Mesodermal cell (in vitro differentiated cells): ENCODE measurements around the gene SHROOM4.

ENCODE experiments used
- H3K27ac ChIP-seq: 2 replicates; pipeline ENCODE4 v1.7.0; 2013; ENCODE audit warnings: mild to moderate bottlenecking, low read depth, low read length, moderate library complexity; ENCODE audit not compliant: severe bottlenecking
- H3K36me3 ChIP-seq: 2 replicates; pipeline ENCODE4 v1.7.1; 2013; ENCODE audit warnings: mild to moderate bottlenecking, low read length, moderate library complexity; ENCODE audit not compliant: control insufficient read depth, insufficient read depth
- H3K4me1 ChIP-seq: one replicate; pipeline ENCODE4 v1.7.1; 2013; ENCODE audit warnings: mild to moderate bottlenecking, low read length; ENCODE audit not compliant: insufficient read depth, control insufficient read depth, poor library complexity, severe bottlenecking
- H3K4me3 ChIP-seq: 2 replicates; pipeline ENCODE4 v1.7.0; 2013; ENCODE audit warnings: low read length, control low read depth, mild to moderate bottlenecking; ENCODE audit not compliant: insufficient read depth, poor library complexity, severe bottlenecking; ENCODE audit errors: extremely low read depth
- H3K9me3 ChIP-seq: 2 replicates; pipeline ENCODE4 v1.7.1; 2013; ENCODE audit warnings: mild to moderate bottlenecking, low read length, moderate library complexity; ENCODE audit not compliant: control insufficient read depth
- WGBS, 2 experiments: methylation state at CpG; one replicate each; pipeline ENCODE4 v1.1.5; 2013; ENCODE audit warnings: missing lambda C conversion rate in 2 of 2; ENCODE audit not compliant: insufficient coverage in 2 of 2; 5-methylcytosine and 5-hydroxymethylcytosine counted together

Gene SHROOM4

DNA sequence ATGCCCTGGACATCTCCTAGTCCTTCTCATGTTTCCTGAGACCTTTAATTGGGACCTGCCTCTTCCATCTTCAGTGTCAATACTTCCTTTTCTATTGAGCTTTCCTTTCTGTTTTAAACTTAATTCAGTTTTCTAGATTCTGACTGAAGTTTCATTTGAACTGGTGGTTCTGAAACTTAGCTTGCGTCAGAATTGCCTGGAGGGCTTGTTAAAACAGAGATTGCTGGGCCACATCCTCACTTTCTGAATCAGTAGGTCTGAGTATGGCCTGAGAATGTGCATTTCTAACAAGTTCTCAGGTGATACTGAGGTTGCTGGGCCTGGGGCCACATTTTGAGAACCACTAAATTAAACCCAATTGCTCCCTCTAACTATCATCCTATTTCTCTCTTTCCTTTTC is 191.2 kb downstream of the SHROOM4 start:
- no peak overlapping the region for H3K27ac ChIP-seq
- no peaks in the 10 kb centered on the region for H3K36me3 ChIP-seq
- no peak overlapping the region for H3K4me3 ChIP-seq
- H3K4me1 ChIP-seq: peaks cover 6% of the 10 kb centered on the region
- 100% methylated on average over 1 of the region's 1 CpG; no CpG with 5 or more reads in 1 of the 2 experiments for WGBS, 2 experiments
- H3K9me3 ChIP-seq: no peaks in the 10 kb centered on the region

DNA sequence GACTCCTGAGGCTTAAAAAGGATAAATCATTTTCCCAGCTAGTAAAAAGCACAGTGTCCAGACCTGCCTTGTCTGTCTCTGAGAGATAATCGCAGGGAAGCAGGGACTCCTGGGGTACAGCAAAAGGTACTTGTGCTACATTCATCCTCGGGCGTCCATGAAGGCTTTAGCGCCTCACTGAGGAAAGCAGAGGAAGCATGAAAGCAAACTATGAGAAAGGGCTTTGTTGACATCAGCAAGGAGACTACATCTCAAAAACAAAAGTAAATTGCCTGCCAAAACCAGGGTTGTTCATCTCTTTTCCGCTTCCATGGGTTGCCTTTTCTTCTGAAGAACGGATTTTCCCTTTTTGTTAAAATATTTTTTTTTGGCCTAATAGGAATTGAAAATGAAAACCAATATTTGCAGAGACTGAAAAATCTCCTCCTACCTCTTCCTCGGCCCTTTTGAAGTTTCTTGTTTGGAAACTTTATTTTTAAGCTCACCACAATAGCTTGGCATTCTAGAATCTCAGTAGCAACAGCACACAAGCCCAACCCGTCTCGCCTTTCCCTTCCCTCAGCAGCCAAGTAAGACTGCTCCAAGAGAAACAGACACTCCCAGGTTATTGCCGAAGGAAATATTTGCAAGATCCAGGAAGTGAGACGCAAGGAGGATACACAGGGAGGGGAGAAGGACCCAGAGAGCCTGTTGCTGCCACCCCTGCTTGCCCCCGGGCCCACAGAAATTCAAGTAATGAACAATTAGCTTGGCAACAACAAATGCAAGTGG is 195.0 kb downstream of the SHROOM4 start:
- H3K36me3 ChIP-seq: no peaks in the 10 kb centered on the region
- no peak overlapping the region for H3K27ac ChIP-seq
- peaks cover 2% of the 10 kb centered on the region for H3K4me1 ChIP-seq
- no peak overlapping the region for H3K4me3 ChIP-seq
- whole genome bisulfite sequencing, 2 experiments: 81 to 100% methylated on average over 2 to 4 of the region's 12 CpGs
- H3K9me3 ChIP-seq: no peaks in the 10 kb centered on the region

DNA sequence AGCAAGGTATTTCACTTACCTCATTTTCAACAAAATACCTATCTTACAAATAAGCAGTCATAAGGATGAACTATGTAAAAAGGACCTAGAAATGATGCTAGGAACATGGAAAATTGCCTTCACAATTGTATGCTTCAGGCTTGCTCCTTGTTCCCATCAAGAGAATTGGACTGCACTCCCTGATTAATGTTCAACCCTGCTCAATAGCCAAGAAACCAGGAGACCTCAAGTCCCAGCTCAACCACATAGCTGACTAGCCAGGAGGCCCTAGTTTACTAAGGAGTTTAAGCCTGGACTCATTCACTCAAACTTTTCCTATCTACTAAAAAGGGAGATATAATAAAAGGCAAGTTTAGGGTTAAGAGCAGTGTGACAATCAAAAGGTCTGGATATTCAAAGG is 196.8 kb downstream of the SHROOM4 start:
- H3K9me3 ChIP-seq: no peaks in the 10 kb centered on the region
- H3K27ac ChIP-seq: no peak overlapping the region
- H3K4me3 ChIP-seq: no peak overlapping the region
- H3K4me1 ChIP-seq: peaks cover 2% of the 10 kb centered on the region
- H3K36me3 ChIP-seq: no peaks in the 10 kb centered on the region

DNA sequence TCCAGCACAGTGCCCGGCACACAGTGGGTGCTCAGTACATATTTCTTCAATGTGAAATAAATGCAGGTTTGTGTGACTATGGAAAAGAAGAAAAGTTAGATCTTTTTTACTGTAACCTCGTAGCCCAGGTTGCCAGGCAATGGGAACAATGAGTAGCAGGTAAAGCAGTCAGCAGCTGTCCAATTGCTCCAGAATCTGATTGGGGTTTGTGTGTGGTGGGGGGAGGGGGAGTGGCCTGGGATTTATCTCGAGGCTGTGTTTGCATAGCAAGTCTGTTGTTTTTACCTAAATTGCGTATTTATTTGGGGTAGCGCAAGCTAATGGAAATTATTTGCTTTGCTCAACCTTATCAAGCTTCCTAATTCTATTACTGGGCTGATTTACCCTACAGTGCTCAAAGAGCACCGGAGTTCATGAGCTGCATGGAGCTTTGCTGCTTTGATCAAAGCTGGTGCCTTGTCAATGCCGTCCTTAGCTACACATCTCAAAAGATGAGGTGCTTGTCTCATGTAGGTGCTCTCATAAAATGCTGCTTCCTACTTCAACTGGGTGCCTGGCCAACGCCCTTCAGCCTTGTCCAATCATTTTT is 198.3 kb downstream of the SHROOM4 start:
- Histone ChIP-seq H3K4me3 (no peak overlapping the region), H3K9me3 (no peaks in the 10 kb centered on the region), H3K27ac (no peak overlapping the region), H3K36me3 (no peaks in the 10 kb centered on the region), H3K4me1 (peaks cover 2% of the 10 kb centered on the region)
- 75% methylated on average over 2 of the region's 8 CpGs; no CpG with 5 or more reads in 1 of the 2 experiments for WGBS, 2 experiments

DNA sequence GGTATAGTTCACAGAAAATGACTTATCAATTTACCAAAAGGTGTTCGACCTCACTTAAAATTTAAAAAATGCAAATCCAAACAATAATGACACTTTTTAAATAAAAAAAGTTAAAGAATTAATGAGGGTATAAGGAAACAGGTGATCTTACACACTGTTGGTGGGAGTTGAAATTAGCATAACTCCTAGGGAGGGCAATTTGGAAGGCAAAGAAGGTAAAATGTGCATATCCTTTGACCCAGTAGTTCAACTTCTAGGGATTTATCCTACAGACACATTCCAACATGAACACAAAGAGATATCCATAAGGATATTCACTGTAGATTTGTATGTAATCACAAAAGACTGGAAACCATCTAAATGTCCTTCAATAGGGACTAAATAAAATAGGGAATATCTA is 199.5 kb downstream of the SHROOM4 start:
- no CpG with 5 or more reads among the region's 1 CpG for WGBS, 2 experiments
- Histone ChIP-seq H3K4me3 (no peak overlapping the region), H3K36me3 (no peaks in the 10 kb centered on the region), H3K9me3 (no peaks in the 10 kb centered on the region), H3K27ac (no peak overlapping the region), H3K4me1 (peaks cover 2% of the 10 kb centered on the region)

DNA sequence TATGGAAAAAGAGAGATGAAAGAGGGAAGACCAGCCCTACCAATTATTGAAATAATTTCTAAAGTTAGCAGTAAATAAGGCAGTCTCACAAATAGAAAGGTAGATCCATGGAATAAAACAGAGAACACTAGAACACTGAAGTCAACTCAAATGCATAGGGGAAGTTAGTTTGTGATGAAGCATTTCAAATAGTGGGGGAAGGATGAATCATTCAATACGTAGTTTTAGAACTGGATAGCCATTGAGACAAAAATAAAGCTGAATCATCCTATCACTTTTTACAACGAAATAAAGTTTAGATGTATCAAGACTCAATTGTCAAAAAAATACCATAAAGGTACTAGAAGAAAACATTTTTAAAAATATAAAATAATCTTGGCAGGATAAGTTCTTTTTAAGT is 200.1 kb downstream of the SHROOM4 start:
- WGBS, 2 experiments: no CpG with 5 or more reads among the region's 2 CpGs
- no peak overlapping the region for H3K4me3 ChIP-seq
- H3K36me3 ChIP-seq: no peaks in the 10 kb centered on the region
- no peaks in the 10 kb centered on the region for H3K9me3 ChIP-seq
- no peaks in the 10 kb centered on the region for H3K4me1 ChIP-seq
- H3K27ac ChIP-seq: no peak overlapping the region

DNA sequence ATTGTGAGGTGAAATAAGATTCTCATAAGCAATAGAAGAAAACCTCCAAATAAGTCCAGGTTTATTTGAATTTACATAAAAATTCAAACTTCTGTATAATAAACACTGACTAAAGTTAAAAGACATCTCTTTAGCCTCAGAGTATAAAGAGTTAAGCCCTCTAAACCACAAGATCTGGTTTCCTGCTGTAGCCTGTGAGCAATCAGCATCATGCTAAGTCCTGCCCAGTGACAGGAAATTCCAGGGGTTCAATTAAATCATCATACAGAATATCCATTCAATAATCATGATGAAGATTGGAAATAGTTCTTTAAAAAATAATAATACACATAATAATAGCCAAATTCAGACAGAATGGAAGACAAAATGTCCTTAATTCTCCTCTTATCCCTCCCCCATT is 204.2 kb downstream of the SHROOM4 start:
- no peaks in the 10 kb centered on the region for H3K36me3 ChIP-seq
- H3K9me3 ChIP-seq: no peaks in the 10 kb centered on the region
- no peak overlapping the region for H3K4me3 ChIP-seq
- no peaks in the 10 kb centered on the region for H3K4me1 ChIP-seq
- H3K27ac ChIP-seq: no peak overlapping the region

DNA sequence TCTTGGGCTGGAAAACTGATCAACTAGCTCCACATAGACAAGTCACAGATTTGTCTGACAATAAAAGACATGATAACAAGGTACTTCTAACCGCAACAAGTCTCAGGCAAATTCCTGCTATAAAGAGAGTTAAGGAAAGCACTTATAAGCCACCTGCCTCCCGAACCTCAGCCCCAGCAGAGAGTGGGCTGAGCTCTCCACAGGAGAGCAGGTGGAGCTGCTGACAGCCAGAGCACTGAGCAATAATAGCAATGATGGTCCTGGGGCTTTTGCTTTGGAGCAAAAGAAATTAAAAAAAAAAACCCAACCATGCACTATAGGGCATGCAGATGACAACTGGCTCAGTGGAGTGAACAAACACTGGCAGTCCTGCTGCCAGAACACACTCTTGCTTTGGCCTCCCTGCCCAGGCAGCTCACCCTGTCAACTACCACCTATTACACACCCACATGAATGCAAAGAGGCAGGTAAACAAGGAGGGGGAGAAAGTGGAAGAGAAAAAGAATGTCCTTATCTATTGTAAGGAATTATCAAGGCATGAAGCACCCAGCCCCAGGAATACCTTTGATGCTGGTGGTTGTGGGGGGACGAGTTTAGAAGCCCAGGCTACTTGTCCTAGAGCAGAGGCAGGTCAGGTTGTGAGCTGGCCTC is 207.6 kb downstream of the SHROOM4 start:
- H3K4me3 ChIP-seq: no peak overlapping the region
- WGBS, 2 experiments: 33% methylated on average over 1 of the region's 3 CpGs; no CpG with 5 or more reads in 1 of the 2 experiments

DNA sequence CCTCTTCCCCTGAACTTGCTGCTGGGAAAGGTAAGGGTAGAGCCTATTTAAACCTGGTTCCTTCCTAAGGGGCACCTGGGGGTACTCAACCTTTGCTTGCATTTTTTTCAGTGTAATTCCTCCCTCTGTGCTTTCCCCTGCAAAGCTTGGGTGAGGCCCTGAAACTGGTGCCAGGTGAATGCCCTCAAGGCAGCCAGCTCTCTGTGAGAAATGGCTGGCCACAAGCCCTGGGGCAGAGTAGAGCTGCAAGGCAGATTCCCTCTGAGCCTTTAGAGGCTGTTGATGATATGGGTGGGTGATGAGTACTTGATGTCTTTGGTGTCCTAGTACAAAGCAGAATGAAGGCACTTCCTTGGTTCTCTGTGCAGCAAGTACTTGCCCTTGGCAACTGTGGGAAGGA is 217.9 kb downstream of the SHROOM4 start:
- peaks cover 26% of the 10 kb centered on the region for H3K36me3 ChIP-seq
- peaks cover 3% of the 10 kb centered on the region for H3K4me1 ChIP-seq
- no peak overlapping the region for H3K27ac ChIP-seq
- H3K9me3 ChIP-seq: no peaks in the 10 kb centered on the region
- H3K4me3 ChIP-seq: no peak overlapping the region

More for the DNA sequence above, 207.6 kb downstream of the SHROOM4 start:
- no peak overlapping the region for H3K27ac ChIP-seq
- no peaks in the 10 kb centered on the region for H3K9me3 ChIP-seq
- H3K36me3 ChIP-seq: peaks cover 4% of the 10 kb centered on the region
- H3K4me1 ChIP-seq: no peaks in the 10 kb centered on the region

DNA sequence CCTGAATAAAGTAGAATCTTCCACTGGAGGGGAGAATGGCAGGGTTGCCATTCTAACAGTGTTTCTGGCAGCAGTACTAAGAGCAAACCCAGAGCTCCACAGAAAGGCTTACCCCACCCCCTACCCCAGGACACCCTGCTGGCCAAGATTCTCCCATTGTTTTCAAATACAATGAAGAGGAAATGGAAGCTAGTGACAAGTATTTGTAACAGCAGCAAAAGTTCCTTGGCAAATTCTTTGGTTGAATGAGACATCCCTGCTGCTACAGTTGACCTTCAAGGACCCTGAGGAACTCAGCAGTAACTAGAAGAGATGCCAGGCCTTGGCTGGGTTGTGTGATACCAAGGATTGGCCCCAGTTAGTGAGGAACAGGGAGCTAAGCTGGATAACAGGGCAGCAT is 219.2 kb downstream of the SHROOM4 start:
- no peak overlapping the region for H3K4me3 ChIP-seq
- H3K4me1 ChIP-seq: peaks cover 3% of the 10 kb centered on the region
- no peaks in the 10 kb centered on the region for H3K9me3 ChIP-seq
- no peak overlapping the region for H3K27ac ChIP-seq
- peaks cover 21% of the 10 kb centered on the region for H3K36me3 ChIP-seq

DNA sequence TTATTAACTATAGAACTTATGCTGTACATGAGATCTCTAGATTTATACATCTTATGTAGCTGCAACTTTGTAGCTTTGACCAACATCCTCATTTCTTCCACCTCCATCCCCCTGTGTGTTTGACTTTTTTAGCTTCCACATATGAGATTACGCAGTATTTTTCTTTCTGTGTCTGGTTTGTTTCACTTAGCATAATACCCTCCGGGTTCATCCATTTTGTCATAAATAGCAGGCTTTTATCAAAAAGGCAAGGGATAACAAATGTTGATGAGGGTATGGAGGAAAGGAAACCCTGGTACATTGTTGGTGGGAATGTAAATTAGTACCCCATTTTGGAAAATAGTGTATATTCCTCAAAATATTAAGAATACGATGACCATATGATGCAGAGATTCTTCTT is 227.0 kb downstream of the SHROOM4 start:
- Histone ChIP-seq H3K9me3 (no peaks in the 10 kb centered on the region), H3K4me1 (no peaks in the 10 kb centered on the region), H3K4me3 (no peak overlapping the region), H3K27ac (no peak overlapping the region), H3K36me3 (no peaks in the 10 kb centered on the region)
- no CpG with 5 or more reads among the region's 3 CpGs for WGBS, 2 experiments
